Stomach smooth muscle (tissue), 2 donors: Measurements from ENCODE around the gene ARHGAP44.
"Not testable (repeated sequence)": the region's sequence is repeated elsewhere in the genome, so short reads cannot be mapped to it uniquely, and the experiment has no call there.

Experiments
- H3K27ac ChIP-seq: one replicate; pipeline ENCODE4 v1.7.0; 2013; ENCODE audit warnings: mild to moderate bottlenecking, low read length, inconsistent platforms
- H3K27me3 ChIP-seq, 2 donors: one replicate each; pipeline ENCODE4 v1.7.0; 2013; ENCODE audit warnings: low read length in 2 of 2; ENCODE audit not compliant: insufficient read depth in 2 of 2, control insufficient read depth in 1 of 2
- H3K36me3 ChIP-seq, 2 donors: one replicate each; pipeline ENCODE4 v1.7.0; 2013; ENCODE audit warnings: low read length in 2 of 2; ENCODE audit not compliant: control insufficient read depth in 2 of 2, insufficient read depth in 2 of 2
- H3K4me1 ChIP-seq: one replicate; pipeline ENCODE4 v1.7.0; 2013; ENCODE audit warnings: low read length; ENCODE audit not compliant: control insufficient read depth, insufficient read depth
- H3K4me3 ChIP-seq, 2 donors: one replicate each; pipeline ENCODE4 v1.7.0; 2013; ENCODE audit warnings: low read length in 2 of 2
- H3K9ac ChIP-seq, 2 donors: one replicate each; pipeline ENCODE4 v1.7.0; 2013; ENCODE audit warnings: low read length in 2 of 2, mild to moderate bottlenecking in 1 of 2
- H3K9me3 ChIP-seq, 2 donors: one replicate each; pipeline ENCODE4 v1.7.0; 2013; ENCODE audit warnings: low read length in 2 of 2; ENCODE audit not compliant: control insufficient read depth in 2 of 2
- donor health status: healthy.
- donor health status: Pancreatic carcinoma.

Gene ARHGAP44

DNA sequence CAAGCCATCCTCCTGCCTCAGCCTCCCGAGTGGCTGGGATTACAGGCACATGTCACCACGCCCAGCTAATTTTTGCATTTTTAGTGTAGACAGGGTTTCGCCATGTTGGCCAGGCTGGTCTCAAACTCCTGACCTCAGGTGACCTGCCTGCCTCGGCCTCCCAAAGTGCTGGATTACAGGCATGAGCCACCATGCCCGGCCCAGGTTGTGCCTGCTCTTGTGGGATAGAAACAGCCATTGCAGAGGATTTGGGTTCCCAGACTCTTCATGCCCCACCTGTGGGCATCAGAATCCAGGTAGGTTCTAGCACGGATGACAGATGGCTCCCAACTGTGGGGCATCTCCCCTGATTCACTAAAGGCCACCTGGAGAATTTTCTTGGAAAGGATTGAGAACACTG, 189.5 kb downstream of the ARHGAP44 start:
- H3K4me3 ChIP-seq, H3K9ac ChIP-seq, H3K9me3 ChIP-seq, H3K36me3 ChIP-seq, H3K27ac ChIP-seq, H3K4me1 ChIP-seq, H3K27me3 ChIP-seq: not testable (repeated sequence)

DNA sequence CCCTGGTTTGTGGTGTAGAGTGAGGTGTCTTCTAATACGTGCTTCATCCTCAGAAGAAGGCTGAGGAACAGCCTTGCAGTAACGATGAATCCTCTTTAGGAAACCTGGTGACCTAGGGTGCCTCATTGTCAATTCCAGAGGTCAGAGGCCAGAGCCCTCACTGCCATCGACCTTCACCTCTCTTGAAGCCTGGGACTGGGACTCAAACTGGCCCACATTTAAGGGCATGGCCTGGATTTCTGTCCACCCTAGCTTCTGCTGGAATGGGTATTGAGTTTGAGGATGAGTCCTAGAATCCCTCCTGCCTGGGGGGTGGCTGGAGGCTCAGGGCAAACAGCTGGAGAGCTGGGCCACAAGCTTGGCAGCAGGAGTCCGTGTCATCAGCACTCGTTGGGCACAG, 189.9 kb downstream of the ARHGAP44 start:
- peaks cover under 1% of the 10 kb centered on the region for H3K4me1 ChIP-seq
- H3K36me3 ChIP-seq, result no peaks in the 10 kb centered on the region
- H3K4me3 ChIP-seq, result no peak overlapping the region
- no peaks in the 10 kb centered on the region for H3K27me3 ChIP-seq
- H3K9me3 ChIP-seq, result no peaks in the 10 kb centered on the region
- H3K9ac ChIP-seq, result no peak overlapping the region
- H3K27ac ChIP-seq, result no peak overlapping the region

GRCh38 chr17:12979826-12980500, 190.7 kb downstream of the ARHGAP44 start:
- no peak overlapping the region for H3K9ac ChIP-seq
- H3K27ac ChIP-seq, result no peak overlapping the region
- no peaks in the 10 kb centered on the region for H3K9me3 ChIP-seq
- no peaks in the 10 kb centered on the region for H3K4me1 ChIP-seq
- no peaks in the 10 kb centered on the region for H3K27me3 ChIP-seq
- no peaks in the 10 kb centered on the region for H3K36me3 ChIP-seq
- H3K4me3 ChIP-seq, result no peak overlapping the region

GRCh38 chr17:12982224-12982623, 192.9 kb downstream of the ARHGAP44 start:
- H3K9me3 ChIP-seq, result no peaks in the 10 kb centered on the region
- no peaks in the 10 kb centered on the region for H3K27me3 ChIP-seq
- no peaks in the 10 kb centered on the region for H3K4me1 ChIP-seq
- no peaks in the 10 kb centered on the region for H3K36me3 ChIP-seq
- no peak overlapping the region for H3K9ac ChIP-seq
- no peak overlapping the region for H3K27ac ChIP-seq
- no peak overlapping the region for H3K4me3 ChIP-seq

GRCh38 chr17:12983991-12984884, 194.9 kb downstream of the ARHGAP44 start:
- Histone ChIP-seq H3K27me3 (no peaks in the 10 kb centered on the region), H3K36me3 (no peaks in the 10 kb centered on the region), H3K9ac (no peak overlapping the region), H3K9me3 (no peaks in the 10 kb centered on the region), H3K4me1 (no peaks in the 10 kb centered on the region), H3K27ac (no peak overlapping the region), H3K4me3 (peak overlapping the region in 1 of 2 donors; percentile 22)

- Histone ChIP-seq H3K4me1 (no peaks in the 10 kb centered on the region), H3K9ac (no peak overlapping the region), H3K4me3 (no peak overlapping the region), H3K36me3 (peaks cover 0 to 6% of the 10 kb centered on the region in 2 donors), H3K27me3 (no peaks in the 10 kb centered on the region), H3K27ac (no peak overlapping the region), H3K9me3 (no peaks in the 10 kb centered on the region)
These were observed 196.4 kb downstream of the ARHGAP44 start for GRCh38 chr17:12985431-12986293.

DNA sequence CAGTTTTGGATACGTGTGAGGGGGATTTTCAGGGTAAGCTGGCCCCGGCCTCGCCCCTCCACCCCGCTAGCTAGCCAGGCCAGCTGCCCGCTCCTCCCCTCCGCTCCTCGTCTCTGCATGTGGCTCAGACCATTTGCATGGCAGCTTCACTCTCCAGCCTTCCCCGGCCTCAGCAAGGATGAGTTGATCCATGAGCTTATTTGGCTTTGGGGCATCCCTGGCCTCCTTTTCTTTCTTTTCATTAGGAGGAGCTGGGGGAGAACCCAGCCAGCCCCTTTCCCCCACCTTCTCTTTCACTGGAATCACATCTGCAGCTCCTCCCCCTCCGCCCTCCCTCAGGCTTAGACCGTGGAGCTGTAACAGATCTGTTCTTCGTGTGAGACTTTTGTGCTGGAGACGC, 197.8 kb downstream of the ARHGAP44 start:
- Histone ChIP-seq H3K9ac (no peak overlapping the region), H3K4me1 (no peaks in the 10 kb centered on the region), H3K36me3 (peaks cover 8 to 18% of the 10 kb centered on the region in 2 donors), H3K4me3 (no peak overlapping the region), H3K9me3 (no peaks in the 10 kb centered on the region), H3K27ac (no peak overlapping the region), H3K27me3 (no peaks in the 10 kb centered on the region)

DNA sequence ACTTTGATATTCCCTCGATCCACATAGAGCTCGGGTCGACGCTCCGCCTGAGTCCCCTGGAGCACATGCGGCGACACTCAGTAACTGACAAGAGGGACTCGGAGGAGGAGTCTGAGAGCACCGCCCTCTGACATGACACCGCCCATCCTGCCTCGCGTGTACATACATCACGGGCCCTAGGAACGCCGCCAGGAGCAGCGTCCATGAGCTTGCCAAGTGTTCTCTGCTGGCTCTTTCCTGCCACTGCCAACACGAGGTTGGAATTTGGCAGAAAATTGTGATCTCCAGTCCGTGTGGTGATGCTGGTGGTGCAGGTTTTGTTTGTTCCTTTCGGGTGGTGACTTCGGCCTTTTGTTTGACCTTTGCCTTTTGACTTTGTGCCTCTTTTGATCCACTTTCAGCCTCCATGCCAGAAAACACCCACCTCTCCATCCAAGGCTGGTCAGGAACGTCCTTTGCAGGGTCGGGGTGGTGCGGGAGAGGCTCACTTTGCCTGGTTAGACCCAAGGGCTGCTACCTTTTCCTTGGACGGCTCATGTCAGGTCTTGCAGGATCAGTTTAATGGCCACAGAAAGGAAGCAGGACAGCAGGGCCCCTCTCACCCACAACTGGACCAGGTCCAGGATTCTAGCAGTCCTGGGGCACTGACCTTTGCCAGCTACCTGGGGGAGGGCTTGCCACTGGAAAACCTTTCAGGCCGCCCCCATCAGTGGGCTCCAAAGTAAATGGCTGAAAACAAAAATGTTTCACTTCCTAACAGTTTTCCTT, 200.9 kb downstream of the ARHGAP44 start:
- no peak overlapping the region for H3K27ac ChIP-seq
- no peaks in the 10 kb centered on the region for H3K4me1 ChIP-seq
- no peak overlapping the region for H3K9ac ChIP-seq
- H3K9me3 ChIP-seq, result no peaks in the 10 kb centered on the region
- peaks cover 37 to 49% of the 10 kb centered on the region in 2 donors for H3K36me3 ChIP-seq
- H3K4me3 ChIP-seq, result no peak overlapping the region
- H3K27me3 ChIP-seq, result no peaks in the 10 kb centered on the region

- no peak overlapping the region for H3K4me3 ChIP-seq
- no peak overlapping the region for H3K9ac ChIP-seq
- no peaks in the 10 kb centered on the region for H3K9me3 ChIP-seq
- no peaks in the 10 kb centered on the region for H3K27me3 ChIP-seq
- H3K36me3 ChIP-seq, result peaks cover 44 to 56% of the 10 kb centered on the region in 2 donors
- H3K4me1 ChIP-seq, result no peaks in the 10 kb centered on the region
- H3K27ac ChIP-seq, result no peak overlapping the region
These were observed 201.6 kb downstream of the ARHGAP44 start for GRCh38 chr17:12990926-12991325.

DNA sequence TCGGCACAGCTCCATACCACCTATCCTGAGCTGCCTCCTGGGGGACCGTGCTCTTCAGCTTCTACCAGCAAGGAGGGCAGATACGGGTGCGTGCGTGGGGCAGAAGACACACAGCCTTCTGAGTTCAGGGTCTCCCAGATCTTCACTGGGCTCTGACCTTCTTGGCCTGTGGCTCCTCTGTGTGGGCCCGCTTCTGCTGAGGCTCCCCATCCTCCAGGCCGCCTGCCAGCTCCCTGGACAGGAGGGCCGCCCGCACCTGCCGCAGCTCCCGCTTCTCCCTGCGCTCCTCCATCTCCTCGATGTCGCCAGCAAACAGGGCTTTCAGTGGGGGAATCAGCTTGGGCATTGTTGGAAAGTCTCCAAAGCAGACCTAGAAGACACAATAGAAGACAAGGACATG, 203.4 kb downstream of the ARHGAP44 start:
- Histone ChIP-seq H3K9me3 (no peaks in the 10 kb centered on the region), H3K27ac (no peak overlapping the region), H3K4me3 (no peak overlapping the region), H3K36me3 (peaks cover 61 to 73% of the 10 kb centered on the region in 2 donors), H3K27me3 (no peaks in the 10 kb centered on the region), H3K4me1 (no peaks in the 10 kb centered on the region), H3K9ac (no peak overlapping the region)
